Liver (tissue), 9 donors: ENCODE data around the gene TBC1D1. TPM values are rescaled to one million over a fixed set of nuclear protein-coding genes. Genes with fewer than 3 reads are reported as not detected.

Experiments used
- DNase-seq: peaks from one replicate; pipeline ENCODE4 v3.0.0-alpha.2; 2017; ENCODE audit warnings: low spot score
- H3K27ac ChIP-seq, 2 donors: one replicate each; pipeline ENCODE4 v1.7.0; 2013; ENCODE audit warnings: inconsistent platforms in 2 of 2, low read length in 2 of 2, control low read depth in 1 of 2, low read depth in 1 of 2, mild to moderate bottlenecking in 1 of 2
- H3K27me3 ChIP-seq, 4 donors: one replicate each; pipeline versions ENCODE4 v1.6.1 to v1.7.0; 2013; ENCODE audit warnings: low read length in 3 of 4, inconsistent platforms in 1 of 4, mild to moderate bottlenecking in 1 of 4, moderate library complexity in 1 of 4; ENCODE audit not compliant: control insufficient read depth in 4 of 4, insufficient read depth in 4 of 4
- H3K36me3 ChIP-seq, 4 donors: one replicate each; pipeline versions ENCODE4 v1.6.1 to v1.7.0; 2013; ENCODE audit warnings: low read length in 3 of 4, mild to moderate bottlenecking in 3 of 4, low read depth in 1 of 4, moderate library complexity in 1 of 4; ENCODE audit not compliant: control insufficient read depth in 4 of 4, insufficient read depth in 3 of 4
- H3K4me1 ChIP-seq, 4 donors: one replicate each; pipeline versions ENCODE4 v1.6.1 to v1.7.0; 2013; ENCODE audit warnings: low read length in 3 of 4, mild to moderate bottlenecking in 3 of 4, moderate library complexity in 1 of 4; ENCODE audit not compliant: control insufficient read depth in 4 of 4, insufficient read depth in 4 of 4
- H3K4me3 ChIP-seq, 3 donors: one replicate each; pipeline versions ENCODE4 v1.6.1 to v1.7.0; 2013; ENCODE audit warnings: low read length in 3 of 3, control low read depth in 1 of 3, low read depth in 1 of 3, mild to moderate bottlenecking in 1 of 3
- H3K9ac ChIP-seq, 2 donors: one replicate each; pipeline ENCODE4 v1.7.0; 2013; ENCODE audit warnings: low read length in 2 of 2, mild to moderate bottlenecking in 2 of 2, moderate library complexity in 2 of 2, control low read depth in 1 of 2, low read depth in 1 of 2
- H3K9me3 ChIP-seq, 4 donors: one replicate each; pipeline versions ENCODE4 v1.6.1 to v1.7.0; 2013; ENCODE audit warnings: low read length in 3 of 4; ENCODE audit not compliant: control insufficient read depth in 4 of 4
- ATF3 ChIP-seq: IDR thresholded peaks from 2 replicates; pipeline ENCODE4 v1.6.1; 2016; ENCODE audit warnings: antibody characterized with exemption
- EGR1 ChIP-seq, 2 donors: IDR thresholded peaks; 2 replicates each; pipeline ENCODE4 v1.6.1; 2016 to 2018; ENCODE audit warnings: antibody characterized with exemption in 2 of 2, low read depth in 2 of 2
- FOXA1 ChIP-seq: IDR thresholded peaks from 2 replicates; pipeline ENCODE4 v1.6.1; 2016; ENCODE audit warnings: antibody characterized with exemption
- FOXA2 ChIP-seq: IDR thresholded peaks from 2 replicates; pipeline ENCODE4 v1.6.1; 2016; ENCODE audit warnings: antibody characterized with exemption
- GABPA ChIP-seq, 2 donors: IDR thresholded peaks in 1 of 2; conservative IDR thresholded peaks in 1 of 2; 2 replicates each; pipeline ENCODE4 v1.6.1; 2016; ENCODE audit warnings: antibody characterized with exemption in 2 of 2, mild to moderate bottlenecking in 1 of 2, moderate library complexity in 1 of 2
- HNF4A ChIP-seq, 2 donors: conservative IDR thresholded peaks; 2 replicates each; pipeline ENCODE4 v1.6.1; 2016; ENCODE audit warnings: antibody characterized with exemption in 2 of 2, mild to moderate bottlenecking in 2 of 2
- HNF4G ChIP-seq: IDR thresholded peaks from 2 replicates; pipeline ENCODE4 v1.6.1; 2016; ENCODE audit warnings: antibody characterized with exemption
- JUND ChIP-seq, 2 donors: IDR thresholded peaks; 2 replicates each; pipeline ENCODE4 v1.6.1; 2016; ENCODE audit warnings: antibody characterized with exemption in 2 of 2
- MAX ChIP-seq: IDR thresholded peaks from 2 replicates; pipeline ENCODE4 v1.6.1; 2016; ENCODE audit warnings: antibody characterized with exemption
- NR2F2 ChIP-seq: IDR thresholded peaks from 2 replicates; pipeline ENCODE4 v1.6.1; 2016; ENCODE audit warnings: antibody characterized with exemption
- RAD21 ChIP-seq, 2 donors: IDR thresholded peaks; 2 replicates each; pipeline ENCODE4 v1.6.1; 2016; ENCODE audit warnings: antibody characterized with exemption in 2 of 2, mild to moderate bottlenecking in 2 of 2
- RXRA ChIP-seq, 2 donors: IDR thresholded peaks; 2 replicates each; pipeline ENCODE4 v1.6.1; 2017 to 2018; ENCODE audit warnings: antibody characterized with exemption in 2 of 2, mild to moderate bottlenecking in 1 of 2
- SP1 ChIP-seq: IDR thresholded peaks from 2 replicates; pipeline ENCODE4 v1.6.1; 2018; ENCODE audit warnings: antibody characterized with exemption, mild to moderate bottlenecking
- TAF1 ChIP-seq: conservative IDR thresholded peaks from 2 replicates; pipeline ENCODE4 v1.6.1; 2016; ENCODE audit warnings: antibody characterized with exemption, mild to moderate bottlenecking
- YY1 ChIP-seq: IDR thresholded peaks from 2 replicates; pipeline ENCODE4 v1.6.1; 2016; ENCODE audit warnings: antibody characterized with exemption, mild to moderate bottlenecking
- ZBTB33 ChIP-seq: IDR thresholded peaks from 2 replicates; pipeline ENCODE4 v1.6.1; 2016; ENCODE audit warnings: antibody characterized with exemption
- WGBS: extraction: QIAGEN DNeasy Blood & Tissue Kit; methylation state at CpG from one replicate; pipeline ENCODE4 v1.1.7; 2013; 5-methylcytosine and 5-hydroxymethylcytosine counted together
- polyA plus RNA-seq, 2 donors: library from polyadenylated mRNA; stranded (reverse) in 1 of 2; unstranded in 1 of 2; fragments of 200-250 nt in 1 of 2; fragments of >200 nt in 1 of 2; fragmentation: Nextera tagmentation in 1 of 2; extraction: Ambion mirVana in 1 of 2; gene quantifications; one replicate each; pipeline versions ENCODE4 v1.2.1 to v1.2.3, GENCODE V29; 2013 to 2015
- total RNA-seq, 2 donors: library from RNA; depleted of rRNA; stranded (reverse); fragments of >200 nt; gene quantifications; one replicate each; pipeline ENCODE4 v1.2.3, GENCODE V29; 2014
- TF ChIP-seq, protein P1 (sequence below): fragments of 150-350 bp; IDR thresholded peaks from 2 replicates; pipeline ENCODE4 v1.5.1; 2017; ENCODE audit warnings: improper control_type of control experiment, low read depth, low read length; ENCODE audit not compliant: missing input control
- TF ChIP-seq, protein P2 (sequence below): IDR thresholded peaks from 2 replicates; pipeline ENCODE4 v1.6.1; 2016; ENCODE audit warnings: antibody characterized with exemption, mild to moderate bottlenecking
- donor health status: healthy.
- donor health status: healthy.
- donor health status: healthy.
- donor health status: healthy.
- donor health status: healthy.

The TBC1D1 gene
- total and polyA plus RNA-seq, 4 donors: 15.6 to 41.4 (median 20.9) TPM

DNA sequence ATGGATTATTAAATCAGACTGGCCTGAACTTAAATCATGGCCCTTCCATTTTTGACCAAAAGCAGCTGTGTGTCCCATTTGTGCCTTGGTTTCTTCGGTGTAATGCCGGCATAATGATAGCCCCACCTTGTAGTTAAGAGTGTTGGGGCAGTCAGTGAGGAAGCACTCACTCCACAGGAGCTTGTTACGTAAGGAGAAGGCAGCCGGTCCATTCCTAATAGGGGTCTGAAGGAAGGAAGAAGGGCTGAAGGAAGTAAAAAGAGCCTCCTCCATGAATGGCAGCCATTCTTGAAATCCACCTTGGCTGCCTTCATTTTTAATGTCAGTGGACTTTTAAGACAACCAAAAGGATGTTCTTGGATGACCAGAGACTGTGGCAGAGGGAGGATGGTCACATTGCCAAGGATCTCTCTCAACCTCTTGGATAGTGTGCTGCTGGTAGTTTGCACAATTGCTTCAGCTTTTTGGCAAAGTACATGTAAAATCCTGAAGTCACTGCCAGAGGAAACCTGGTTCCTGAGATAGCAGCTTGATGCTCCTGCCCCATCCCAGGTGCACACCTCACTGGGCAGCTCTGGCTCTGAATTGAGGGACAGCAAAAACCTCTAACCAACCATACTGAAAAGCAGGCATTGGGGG is 182.8 kb downstream of the TBC1D1 start:
- no peaks in the 10 kb centered on the region for H3K36me3 ChIP-seq
- 91% methylated on average over 4 of the region's 4 CpGs for whole genome bisulfite sequencing
- H3K4me1 ChIP-seq: peaks cover 3 to 22% (median 10%) of the 10 kb centered on the region in 4 donors
- no peaks in the 10 kb centered on the region for H3K27me3 ChIP-seq
- no peak for DNase-seq
- no peaks in the 10 kb centered on the region for H3K9me3 ChIP-seq
- TF ChIP-seq HNF4A (conservative IDR thresholded peaks at IDR 0.05): no peak
- TF ChIP-seq SP1: no peak
- no peak for TF ChIP-seq YY1
- no peak for TF ChIP-seq TAF1
- TF ChIP-seq, protein P1, sequence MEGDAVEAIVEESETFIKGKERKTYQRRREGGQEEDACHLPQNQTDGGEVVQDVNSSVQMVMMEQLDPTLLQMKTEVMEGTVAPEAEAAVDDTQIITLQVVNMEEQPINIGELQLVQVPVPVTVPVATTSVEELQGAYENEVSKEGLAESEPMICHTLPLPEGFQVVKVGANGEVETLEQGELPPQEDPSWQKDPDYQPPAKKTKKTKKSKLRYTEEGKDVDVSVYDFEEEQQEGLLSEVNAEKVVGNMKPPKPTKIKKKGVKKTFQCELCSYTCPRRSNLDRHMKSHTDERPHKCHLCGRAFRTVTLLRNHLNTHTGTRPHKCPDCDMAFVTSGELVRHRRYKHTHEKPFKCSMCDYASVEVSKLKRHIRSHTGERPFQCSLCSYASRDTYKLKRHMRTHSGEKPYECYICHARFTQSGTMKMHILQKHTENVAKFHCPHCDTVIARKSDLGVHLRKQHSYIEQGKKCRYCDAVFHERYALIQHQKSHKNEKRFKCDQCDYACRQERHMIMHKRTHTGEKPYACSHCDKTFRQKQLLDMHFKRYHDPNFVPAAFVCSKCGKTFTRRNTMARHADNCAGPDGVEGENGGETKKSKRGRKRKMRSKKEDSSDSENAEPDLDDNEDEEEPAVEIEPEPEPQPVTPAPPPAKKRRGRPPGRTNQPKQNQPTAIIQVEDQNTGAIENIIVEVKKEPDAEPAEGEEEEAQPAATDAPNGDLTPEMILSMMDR: no peak
- no peak for TF ChIP-seq NR2F2
- TF ChIP-seq, protein P2, sequence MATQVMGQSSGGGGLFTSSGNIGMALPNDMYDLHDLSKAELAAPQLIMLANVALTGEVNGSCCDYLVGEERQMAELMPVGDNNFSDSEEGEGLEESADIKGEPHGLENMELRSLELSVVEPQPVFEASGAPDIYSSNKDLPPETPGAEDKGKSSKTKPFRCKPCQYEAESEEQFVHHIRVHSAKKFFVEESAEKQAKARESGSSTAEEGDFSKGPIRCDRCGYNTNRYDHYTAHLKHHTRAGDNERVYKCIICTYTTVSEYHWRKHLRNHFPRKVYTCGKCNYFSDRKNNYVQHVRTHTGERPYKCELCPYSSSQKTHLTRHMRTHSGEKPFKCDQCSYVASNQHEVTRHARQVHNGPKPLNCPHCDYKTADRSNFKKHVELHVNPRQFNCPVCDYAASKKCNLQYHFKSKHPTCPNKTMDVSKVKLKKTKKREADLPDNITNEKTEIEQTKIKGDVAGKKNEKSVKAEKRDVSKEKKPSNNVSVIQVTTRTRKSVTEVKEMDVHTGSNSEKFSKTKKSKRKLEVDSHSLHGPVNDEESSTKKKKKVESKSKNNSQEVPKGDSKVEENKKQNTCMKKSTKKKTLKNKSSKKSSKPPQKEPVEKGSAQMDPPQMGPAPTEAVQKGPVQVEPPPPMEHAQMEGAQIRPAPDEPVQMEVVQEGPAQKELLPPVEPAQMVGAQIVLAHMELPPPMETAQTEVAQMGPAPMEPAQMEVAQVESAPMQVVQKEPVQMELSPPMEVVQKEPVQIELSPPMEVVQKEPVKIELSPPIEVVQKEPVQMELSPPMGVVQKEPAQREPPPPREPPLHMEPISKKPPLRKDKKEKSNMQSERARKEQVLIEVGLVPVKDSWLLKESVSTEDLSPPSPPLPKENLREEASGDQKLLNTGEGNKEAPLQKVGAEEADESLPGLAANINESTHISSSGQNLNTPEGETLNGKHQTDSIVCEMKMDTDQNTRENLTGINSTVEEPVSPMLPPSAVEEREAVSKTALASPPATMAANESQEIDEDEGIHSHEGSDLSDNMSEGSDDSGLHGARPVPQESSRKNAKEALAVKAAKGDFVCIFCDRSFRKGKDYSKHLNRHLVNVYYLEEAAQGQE: no peak
- no peak for TF ChIP-seq GABPA (IDR thresholded peaks at IDR 0.05 in 1 of 2, conservative IDR thresholded peaks at IDR 0.05 in 1 of 2)
- no peak for TF ChIP-seq HNF4G
- TF ChIP-seq JUND (IDR thresholded peaks at IDR 0.05): no peak
- TF ChIP-seq ATF3: no peak
- TF ChIP-seq MAX: no peak
- no peak for TF ChIP-seq FOXA2
- no peak for TF ChIP-seq EGR1 (IDR thresholded peaks at IDR 0.05; ENCODE audit: low read depth in 2 of 2)
- TF ChIP-seq RAD21 (IDR thresholded peaks at IDR 0.05): no peak
- TF ChIP-seq FOXA1: no peak
- TF ChIP-seq ZBTB33: no peak
- no peak for TF ChIP-seq RXRA (IDR thresholded peaks at IDR 0.05)
- no peak overlapping the region for H3K27ac ChIP-seq
- H3K9ac ChIP-seq: no peak overlapping the region
- no peak overlapping the region for H3K4me3 ChIP-seq
